Measurements from ENCODE around the gene NUBPL.
"Not testable (repeated sequence)": the region's sequence is repeated elsewhere in the genome, so short reads cannot be mapped to it uniquely, and the experiment has no call there.

Gene NUBPL

GRCh38 chr14:31578792-31579501, 17.7 kb downstream of the NUBPL start:
- no peak for DNase-seq

- DNase-seq, result no peak
These were observed 19.0 kb downstream of the NUBPL start for GRCh38 chr14:31580234-31580633.

GRCh38 chr14:31582286-31582691, 21.1 kb downstream of the NUBPL start:
- no peak for DNase-seq

GRCh38 chr14:31582836-31583452, 21.7 kb downstream of the NUBPL start:
- no peak for DNase-seq

GRCh38 chr14:31590206-31590605, 29.0 kb downstream of the NUBPL start:
- no peak for DNase-seq

GRCh38 chr14:31592122-31592521, 30.9 kb downstream of the NUBPL start:
- DNase-seq, result no peak

GRCh38 chr14:31592631-31593030, 31.4 kb downstream of the NUBPL start:
- DNase-seq, result no peak

- no peak for DNase-seq
These were observed 35.3 kb downstream of the NUBPL start for GRCh38 chr14:31596342-31597095.

- no peak for DNase-seq
These were observed 44.5 kb downstream of the NUBPL start for GRCh38 chr14:31605702-31606101.

GRCh38 chr14:31611778-31612433, 50.7 kb downstream of the NUBPL start:
- DNase-seq, result no peak

GRCh38 chr14:31613188-31613587, 52.0 kb downstream of the NUBPL start:
- no peak for DNase-seq

- DNase-seq, result not testable (repeated sequence)
These were observed 57.7 kb downstream of the NUBPL start for GRCh38 chr14:31618884-31619283.

GRCh38 chr14:31619440-31619839, 58.2 kb downstream of the NUBPL start:
- DNase-seq, result no peak

- not testable (repeated sequence) for DNase-seq
These were observed 59.7 kb downstream of the NUBPL start for GRCh38 chr14:31620898-31621297.

GRCh38 chr14:31622060-31622459, 60.9 kb downstream of the NUBPL start:
- no peak for DNase-seq

GRCh38 chr14:31652900-31653299, 91.7 kb downstream of the NUBPL start:
- DNase-seq, result not testable (repeated sequence)

- DNase-seq, result no peak
These were observed 96.7 kb downstream of the NUBPL start for GRCh38 chr14:31657917-31658316.

- DNase-seq, result no peak
These were observed 98.1 kb downstream of the NUBPL start for GRCh38 chr14:31659278-31659677.

- no peak for DNase-seq
These were observed 99.0 kb downstream of the NUBPL start for GRCh38 chr14:31660191-31660590.

GRCh38 chr14:31660728-31661127, 99.5 kb downstream of the NUBPL start:
- DNase-seq, result no peak

GRCh38 chr14:31668348-31668747, 107.1 kb downstream of the NUBPL start:
- DNase-seq, result no peak

- DNase-seq, result no peak
These were observed 111.5 kb downstream of the NUBPL start for GRCh38 chr14:31672709-31673108.

GRCh38 chr14:31677052-31677451, 115.8 kb downstream of the NUBPL start:
- no peak for DNase-seq

Measured in NCI-H446 (cell line).